ENCODE results near the gene LRRC10B.
A peak's percentile ranks its signal among the peaks of the same experiment; 100 is the strongest.
"Not testable (repeated sequence)": the region's sequence is repeated elsewhere in the genome, so short reads cannot be mapped to it uniquely, and the experiment has no call there.

Gene LRRC10B

DNA sequence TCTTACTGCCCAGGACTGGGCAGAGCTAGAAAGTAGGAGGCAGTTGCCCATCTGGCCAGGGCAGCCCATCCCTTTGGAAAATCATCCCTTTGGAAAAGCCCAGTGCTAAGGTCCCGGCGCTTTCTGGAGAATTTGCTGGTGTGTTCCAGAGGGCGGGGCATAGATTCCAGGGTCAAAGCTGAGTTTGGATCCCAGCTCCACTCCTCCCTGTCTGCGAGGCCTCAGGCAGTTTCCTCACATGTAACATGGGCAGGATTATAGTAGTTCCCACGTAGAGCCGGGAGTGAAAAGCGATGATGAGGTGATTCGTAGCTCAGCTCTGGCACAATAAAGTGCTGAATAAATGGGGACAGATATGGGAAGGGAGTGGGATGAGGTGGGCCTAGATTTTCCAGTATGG is 31.4 kb upstream of the LRRC10B start:
- H3K4me1 ChIP-seq (ENCODE audit: control insufficient read depth in 1 of 2, insufficient read depth in 1 of 2, low read depth in 1 of 2, low read length in 1 of 2) = no peaks in the 10 kb centered on the region
- no peak for TF ChIP-seq CTCF (IDR thresholded peaks at IDR 0.05)
- no peaks in the 10 kb centered on the region for H3K9me3 ChIP-seq

DNA sequence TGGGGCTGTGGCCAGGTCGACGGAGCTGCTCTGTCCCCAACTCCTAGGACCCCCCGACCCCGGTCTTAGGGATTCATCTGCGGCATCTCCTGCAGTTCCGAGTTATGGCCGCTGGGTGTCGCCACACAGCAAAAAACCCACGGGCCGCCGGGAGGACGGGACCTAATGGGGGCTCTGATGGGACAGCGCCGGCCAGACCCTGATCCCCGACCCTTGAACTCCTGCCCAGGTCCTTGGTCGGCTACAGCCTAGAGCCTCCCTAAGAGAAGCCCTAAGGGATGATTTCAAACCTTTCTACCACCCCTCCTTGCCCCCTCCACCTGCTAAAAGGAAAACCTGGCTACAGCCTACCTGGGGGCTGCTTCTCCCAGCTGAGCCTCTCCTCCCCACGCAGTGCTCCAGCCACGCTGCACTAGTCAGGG is 30.8 kb upstream of the LRRC10B start:
- H3K36me3 ChIP-seq = peaks cover 15% of the 10 kb centered on the region
- no peak overlapping the region for H3K4me3 ChIP-seq (ENCODE audit: low read depth in 1 of 2, low read length in 1 of 2)
- H3K4me1 ChIP-seq (ENCODE audit: control insufficient read depth in 1 of 2, insufficient read depth in 1 of 2, low read depth in 1 of 2, low read length in 1 of 2) = no peaks in the 10 kb centered on the region
- H3K27me3 ChIP-seq = peaks cover 18% of the 10 kb centered on the region
- H3K9me3 ChIP-seq = no peaks in the 10 kb centered on the region
- TF ChIP-seq CTCF (IDR thresholded peaks at IDR 0.05) = peak; percentile 84
- no peak overlapping the region for H3K27ac ChIP-seq

More for the DNA sequence above, 31.4 kb upstream of the LRRC10B start:
- Histone ChIP-seq H3K4me3 (ENCODE audit: low read depth in 1 of 2, low read length in 1 of 2) (no peak overlapping the region), H3K27me3 (peaks cover 11% of the 10 kb centered on the region), H3K36me3 (peaks cover 15% of the 10 kb centered on the region), H3K27ac (no peak overlapping the region)

DNA sequence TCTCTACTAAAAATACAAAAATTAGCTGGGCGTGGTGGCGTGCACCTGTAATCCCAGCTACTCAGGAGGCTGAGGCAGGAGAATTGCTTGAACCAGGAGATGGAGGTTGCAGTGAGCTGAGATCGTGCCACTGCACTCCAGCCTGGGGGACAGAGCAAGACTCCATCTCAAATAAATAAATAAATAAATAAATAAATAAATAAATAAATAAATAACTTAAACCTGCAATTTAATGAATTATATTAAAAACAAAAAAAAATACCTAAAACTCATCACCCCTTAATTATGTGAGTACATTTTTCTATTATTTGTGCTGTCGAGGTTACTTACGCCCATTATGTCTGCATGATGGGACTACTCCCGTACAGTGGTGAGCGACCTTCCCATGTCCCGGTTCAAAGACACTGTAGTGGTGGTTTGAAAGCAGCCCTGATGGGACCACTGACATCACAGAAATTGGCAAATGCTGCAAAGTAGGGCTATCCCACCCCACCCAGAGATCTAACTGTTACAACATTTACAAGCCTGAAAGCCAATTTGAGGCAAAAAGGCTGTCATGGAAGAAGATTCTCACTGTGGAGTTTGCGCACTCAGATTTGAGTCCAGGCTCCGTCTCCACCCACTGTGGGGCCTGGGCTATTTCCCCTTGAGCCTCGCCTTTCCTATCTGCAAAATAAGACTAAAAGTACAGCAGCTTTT is 29.0 kb upstream of the LRRC10B start:
- H3K36me3 ChIP-seq; H3K27ac ChIP-seq; H3K4me1 ChIP-seq (ENCODE audit: control insufficient read depth in 1 of 2, insufficient read depth in 1 of 2, low read depth in 1 of 2, low read length in 1 of 2); H3K9me3 ChIP-seq; H3K4me3 ChIP-seq (ENCODE audit: low read depth in 1 of 2, low read length in 1 of 2): not testable (repeated sequence)
- H3K27me3 ChIP-seq = peaks cover 18% of the 10 kb centered on the region

GRCh38 chr11:61480261-61480993 is 28.1 kb upstream of the LRRC10B start:
- Histone ChIP-seq H3K27ac (no peak overlapping the region), H3K4me3 (ENCODE audit: low read depth in 1 of 2, low read length in 1 of 2) (no peak overlapping the region), H3K9me3 (no peaks in the 10 kb centered on the region), H3K27me3 (peaks cover 18% of the 10 kb centered on the region), H3K36me3 (no peaks in the 10 kb centered on the region), H3K4me1 (ENCODE audit: control insufficient read depth in 1 of 2, insufficient read depth in 1 of 2, low read depth in 1 of 2, low read length in 1 of 2) (no peaks in the 10 kb centered on the region)
- no peak for TF ChIP-seq CTCF (IDR thresholded peaks at IDR 0.05)

DNA sequence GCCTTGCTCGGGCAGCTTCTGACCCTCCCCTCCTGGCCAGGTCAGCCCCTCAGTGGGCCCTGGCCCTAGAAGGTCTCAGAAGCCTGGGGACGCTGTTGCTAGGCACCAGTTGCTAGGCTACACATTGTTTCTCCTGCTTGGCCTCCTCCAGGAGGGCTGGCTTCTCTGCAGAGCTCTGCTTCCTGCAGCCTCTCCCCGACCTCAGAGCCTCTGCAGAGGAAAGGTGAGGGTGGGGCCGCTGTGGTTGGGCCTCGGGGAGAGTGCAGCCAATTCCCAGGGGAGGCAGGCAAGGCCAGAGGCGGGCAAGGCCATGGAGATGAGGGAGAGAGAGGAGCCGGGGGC is 27.6 kb upstream of the LRRC10B start:
- Histone ChIP-seq H3K27ac (no peak overlapping the region), H3K27me3 (peaks cover 18% of the 10 kb centered on the region)

More for the DNA sequence above, 27.6 kb upstream of the LRRC10B start:
- no peaks in the 10 kb centered on the region for H3K36me3 ChIP-seq
- TF ChIP-seq CTCF (IDR thresholded peaks at IDR 0.05) = no peak
- no peaks in the 10 kb centered on the region for H3K9me3 ChIP-seq
- no peaks in the 10 kb centered on the region for H3K4me1 ChIP-seq (ENCODE audit: control insufficient read depth in 1 of 2, insufficient read depth in 1 of 2, low read depth in 1 of 2, low read length in 1 of 2)
- no peak overlapping the region for H3K4me3 ChIP-seq (ENCODE audit: low read depth in 1 of 2, low read length in 1 of 2)
